ENCODE data around the gene HAPLN1. TPM values are rescaled to one million over a fixed set of nuclear protein-coding genes. Genes with fewer than 3 reads are reported as not detected.
"Not testable (repeated sequence)": the region's sequence is repeated elsewhere in the genome, so short reads cannot be mapped to it uniquely, and the experiment has no call there.

Gene HAPLN1
- polyA plus RNA-seq, 1 of the 3 experiments (the other 2 are of a cell fraction), result 0.30 TPM

DNA sequence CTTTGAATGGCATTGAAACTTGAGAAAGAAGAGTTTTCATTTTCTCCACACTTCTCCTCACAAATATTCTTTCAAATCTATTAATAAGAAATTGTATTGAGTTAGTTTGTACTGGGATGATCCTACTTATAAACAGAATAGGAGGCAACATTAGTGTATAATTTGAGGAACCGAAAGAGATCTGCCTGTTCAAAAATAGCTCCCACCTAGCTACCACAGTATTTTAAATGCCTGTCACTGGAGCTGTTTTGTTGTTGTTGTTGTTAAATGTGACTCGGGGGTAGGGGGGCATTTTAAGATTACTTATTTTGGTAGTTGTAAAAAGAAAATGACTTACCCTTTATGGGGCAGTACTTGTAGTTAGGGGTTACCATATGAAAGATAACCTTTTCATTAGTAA lies 20.1 kb upstream of the HAPLN1 start (continued):
- TF ChIP-seq TAF1 (IDR thresholded peaks at IDR 0.05; ENCODE audit: borderline replicate concordance, low read depth, low read length), result no peak
- TF ChIP-seq EZH2phosphoT487 (IDR thresholded peaks at IDR 0.05; ENCODE audit: borderline replicate concordance, low read depth), result no peak

GRCh38 chr5:83736169-83736568 lies 15.5 kb upstream of the HAPLN1 start:
- H3K9ac ChIP-seq; H2AFZ ChIP-seq (ENCODE audit: low read depth); POLR2A ChIA-PET; H3K27me3 ChIP-seq (ENCODE audit: insufficient read depth); H4K20me1 ChIP-seq (ENCODE audit: insufficient read depth); H3K4me2 ChIP-seq; H3K27ac ChIP-seq (ENCODE audit: low read depth in 2 of 2, low read length in 1 of 2); H3K9me2 ChIP-seq; H3K4me3 ChIP-seq (ENCODE audit: low read depth in 2 of 2, low read length in 1 of 2); H3K4me1 ChIP-seq (ENCODE audit: control insufficient read depth in 1 of 2, insufficient read depth in 2 of 2, low read depth in 1 of 2, low read length in 1 of 2); H3K79me2 ChIP-seq (ENCODE audit: insufficient read depth); DNase-seq; H3K36me3 ChIP-seq (replicated peaks in 1 of 2; ENCODE audit: control insufficient read depth in 1 of 2, insufficient read depth in 2 of 2, low read length in 1 of 2); H3K9me3 ChIP-seq; H3F3A ChIP-seq (replicated peaks; ENCODE audit: insufficient read depth): not testable (repeated sequence)
- CTCF ChIA-PET, result interaction anchor here (1.0 kb wide), 1 partner anchor 15 kb away, joined by 3 read pairs; no protein-coding TSS in a partner anchor
- WGBS (ENCODE audit: low lambda C conversion rate), result 69% methylated on average over 2 of the region's 2 CpGs

DNA sequence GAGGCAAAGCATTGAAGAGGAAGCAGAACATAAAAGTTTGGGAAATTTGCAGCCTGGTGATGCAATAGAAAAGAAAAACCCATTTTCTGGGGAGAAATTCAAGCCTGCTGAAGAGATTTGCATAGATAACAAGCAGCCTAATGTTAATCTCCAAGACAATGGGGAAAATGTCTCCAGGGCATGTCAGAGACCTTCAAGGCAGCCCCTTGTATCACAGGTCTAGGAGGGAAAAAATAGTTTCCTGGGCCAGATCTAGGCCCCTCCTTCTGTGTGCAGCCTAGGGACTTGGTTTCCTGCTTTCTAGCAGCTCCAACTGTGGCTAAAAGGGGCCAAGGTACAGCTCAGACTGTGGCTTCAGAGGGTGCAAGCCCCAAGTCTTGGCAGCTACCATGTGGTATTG lies 14.4 kb upstream of the HAPLN1 start:
- H3K27me3 ChIP-seq (ENCODE audit: insufficient read depth); H3K4me1 ChIP-seq (ENCODE audit: control insufficient read depth in 1 of 2, insufficient read depth in 2 of 2, low read depth in 1 of 2, low read length in 1 of 2); H3K79me2 ChIP-seq (ENCODE audit: insufficient read depth); DNase-seq; H3K36me3 ChIP-seq (replicated peaks in 1 of 2; ENCODE audit: control insufficient read depth in 1 of 2, insufficient read depth in 2 of 2, low read length in 1 of 2); H3K27ac ChIP-seq (ENCODE audit: low read depth in 2 of 2, low read length in 1 of 2); H3F3A ChIP-seq (replicated peaks; ENCODE audit: insufficient read depth); H3K9ac ChIP-seq; H2AFZ ChIP-seq (ENCODE audit: low read depth); H3K4me3 ChIP-seq (ENCODE audit: low read depth in 2 of 2, low read length in 1 of 2); POLR2A ChIA-PET; H3K9me3 ChIP-seq; H3K4me2 ChIP-seq; H4K20me1 ChIP-seq (ENCODE audit: insufficient read depth); H3K9me2 ChIP-seq: not testable (repeated sequence)
- CTCF ChIA-PET, result interaction anchor here (1.0 kb wide), 2 partner anchors 14 to 17 kb away, joined by 3 read pairs; no protein-coding TSS in a partner anchor

DNA sequence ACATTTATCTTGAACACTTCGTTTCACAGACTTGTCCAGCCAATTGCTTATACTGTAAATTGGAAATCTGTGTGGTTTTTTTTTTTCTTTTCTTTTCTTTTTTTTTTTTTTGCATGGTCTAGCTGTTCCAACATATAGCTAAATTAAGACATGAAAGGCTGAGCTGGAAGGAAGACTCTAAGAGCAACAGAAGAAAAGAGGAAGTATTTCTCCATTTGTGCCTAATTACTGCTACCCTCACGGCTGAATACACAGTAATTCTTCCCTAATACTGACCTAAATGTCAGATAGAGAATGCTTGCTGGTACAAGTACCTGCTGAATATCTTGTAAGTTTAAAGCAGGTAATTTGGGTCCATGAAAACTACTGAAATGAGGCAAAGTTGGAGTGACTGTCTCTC lies 11.0 kb upstream of the HAPLN1 start:
- no peak for TF ChIP-seq POLR2AphosphoS5 (IDR thresholded peaks at IDR 0.05; ENCODE audit: low read depth, low read length)
- no peak for TF ChIP-seq ELF1 (IDR thresholded peaks at IDR 0.05)
- TF ChIP-seq, protein P1, sequence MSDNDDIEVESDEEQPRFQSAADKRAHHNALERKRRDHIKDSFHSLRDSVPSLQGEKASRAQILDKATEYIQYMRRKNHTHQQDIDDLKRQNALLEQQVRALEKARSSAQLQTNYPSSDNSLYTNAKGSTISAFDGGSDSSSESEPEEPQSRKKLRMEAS (IDR thresholded peaks at IDR 0.05; ENCODE audit: low read depth), result no peak
- TF ChIP-seq MEF2A (IDR thresholded peaks at IDR 0.05; ENCODE audit: borderline replicate concordance, low read depth), result no peak
- no peak for TF ChIP-seq USF2 (IDR thresholded peaks at IDR 0.05; ENCODE audit: borderline replicate concordance, low read depth, low read length)
- no peak for TF ChIP-seq GATA2 (CRISPR knock-in tag; IDR thresholded peaks at IDR 0.05)
- TF ChIP-seq YY1 (IDR thresholded peaks at IDR 0.05; ENCODE audit: low read depth), result no peak
- TF ChIP-seq, protein P2, sequence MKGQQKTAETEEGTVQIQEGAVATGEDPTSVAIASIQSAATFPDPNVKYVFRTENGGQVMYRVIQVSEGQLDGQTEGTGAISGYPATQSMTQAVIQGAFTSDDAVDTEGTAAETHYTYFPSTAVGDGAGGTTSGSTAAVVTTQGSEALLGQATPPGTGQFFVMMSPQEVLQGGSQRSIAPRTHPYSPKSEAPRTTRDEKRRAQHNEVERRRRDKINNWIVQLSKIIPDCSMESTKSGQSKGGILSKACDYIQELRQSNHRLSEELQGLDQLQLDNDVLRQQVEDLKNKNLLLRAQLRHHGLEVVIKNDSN (IDR thresholded peaks at IDR 0.05; ENCODE audit: borderline replicate concordance, low read depth), result no peak
- TF ChIP-seq, protein P3, sequence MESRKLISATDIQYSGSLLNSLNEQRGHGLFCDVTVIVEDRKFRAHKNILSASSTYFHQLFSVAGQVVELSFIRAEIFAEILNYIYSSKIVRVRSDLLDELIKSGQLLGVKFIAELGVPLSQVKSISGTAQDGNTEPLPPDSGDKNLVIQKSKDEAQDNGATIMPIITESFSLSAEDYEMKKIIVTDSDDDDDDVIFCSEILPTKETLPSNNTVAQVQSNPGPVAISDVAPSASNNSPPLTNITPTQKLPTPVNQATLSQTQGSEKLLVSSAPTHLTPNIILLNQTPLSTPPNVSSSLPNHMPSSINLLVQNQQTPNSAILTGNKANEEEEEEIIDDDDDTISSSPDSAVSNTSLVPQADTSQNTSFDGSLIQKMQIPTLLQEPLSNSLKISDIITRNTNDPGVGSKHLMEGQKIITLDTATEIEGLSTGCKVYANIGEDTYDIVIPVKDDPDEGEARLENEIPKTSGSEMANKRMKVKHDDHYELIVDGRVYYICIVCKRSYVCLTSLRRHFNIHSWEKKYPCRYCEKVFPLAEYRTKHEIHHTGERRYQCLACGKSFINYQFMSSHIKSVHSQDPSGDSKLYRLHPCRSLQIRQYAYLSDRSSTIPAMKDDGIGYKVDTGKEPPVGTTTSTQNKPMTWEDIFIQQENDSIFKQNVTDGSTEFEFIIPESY (IDR thresholded peaks at IDR 0.05; ENCODE audit: borderline replicate concordance, low read depth), result no peak
- 65% methylated on average over 2 of the region's 2 CpGs for WGBS (ENCODE audit: low lambda C conversion rate)
- no peak overlapping the region for H3K9ac ChIP-seq
- H2AFZ ChIP-seq (ENCODE audit: low read depth), result no peak overlapping the region
- H3K9me3 ChIP-seq, result no peaks in the 10 kb centered on the region
- ChIA-PET POLR2A (no interaction called here), CTCF (interaction anchor here (0.6 to 1.7 kb wide), 2 partner anchors 10 to 14 kb away, joined by 3 read pairs; no protein-coding TSS in a partner anchor)
- no peaks in the 10 kb centered on the region for H3K27me3 ChIP-seq (ENCODE audit: insufficient read depth)
- H3K4me1 ChIP-seq (ENCODE audit: control insufficient read depth in 1 of 2, insufficient read depth in 2 of 2, low read depth in 1 of 2, low read length in 1 of 2), result no peaks in the 10 kb centered on the region
- no peak overlapping the region for H3K27ac ChIP-seq (ENCODE audit: low read depth in 2 of 2, low read length in 1 of 2)
- H3K36me3 ChIP-seq (replicated peaks in 1 of 2; ENCODE audit: control insufficient read depth in 1 of 2, insufficient read depth in 2 of 2, low read length in 1 of 2), result no peaks in the 10 kb centered on the region
- H3K4me2 ChIP-seq, result no peak overlapping the region
- no peaks in the 10 kb centered on the region for H3K79me2 ChIP-seq (ENCODE audit: insufficient read depth)
- no peaks in the 10 kb centered on the region for H3K9me2 ChIP-seq
- DNase-seq, result no peak
- H3K4me3 ChIP-seq (ENCODE audit: low read depth in 2 of 2, low read length in 1 of 2), result no peak overlapping the region
- no peaks in the 10 kb centered on the region for H3F3A ChIP-seq (replicated peaks; ENCODE audit: insufficient read depth)
- H4K20me1 ChIP-seq (ENCODE audit: insufficient read depth), result no peaks in the 10 kb centered on the region

Data from SK-N-SH (cell line).